GM19468 (cell line): Measurements from ENCODE around the gene PPM1H.
"Not testable (repeated sequence)": the region's sequence is repeated elsewhere in the genome, so short reads cannot be mapped to it uniquely, and the experiment has no call there.

Experiments used
- ATAC-seq: cut with Tn5 transposase; IDR thresholded peaks from one replicate; pipeline ENCODE4 v1.9.1; 2021; ENCODE audit warnings: mild to moderate bottlenecking, moderate library complexity, moderate number of reproducible peaks; ENCODE audit not compliant: unreplicated experiment; ENCODE audit errors: extremely low read depth

Gene PPM1H

DNA sequence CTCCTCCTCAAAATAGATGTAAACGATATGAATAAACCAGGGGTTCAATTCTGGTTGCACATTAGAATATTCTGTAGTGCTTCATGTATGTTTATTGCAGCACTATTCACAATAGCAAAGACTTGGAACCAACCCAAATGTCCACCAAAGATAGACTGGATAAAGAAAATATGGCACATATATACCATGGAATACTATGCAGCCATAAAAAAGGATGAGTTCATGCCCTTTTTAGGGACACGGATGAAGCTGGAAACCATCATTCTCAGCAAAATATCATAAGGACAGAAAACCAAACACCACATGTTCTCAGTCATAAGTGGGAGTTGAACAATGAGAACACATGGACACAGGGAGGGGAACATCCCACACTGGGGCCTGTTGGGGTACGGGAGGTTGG, 55.7 kb downstream of the PPM1H start:
- ATAC-seq, result not testable (repeated sequence)

DNA sequence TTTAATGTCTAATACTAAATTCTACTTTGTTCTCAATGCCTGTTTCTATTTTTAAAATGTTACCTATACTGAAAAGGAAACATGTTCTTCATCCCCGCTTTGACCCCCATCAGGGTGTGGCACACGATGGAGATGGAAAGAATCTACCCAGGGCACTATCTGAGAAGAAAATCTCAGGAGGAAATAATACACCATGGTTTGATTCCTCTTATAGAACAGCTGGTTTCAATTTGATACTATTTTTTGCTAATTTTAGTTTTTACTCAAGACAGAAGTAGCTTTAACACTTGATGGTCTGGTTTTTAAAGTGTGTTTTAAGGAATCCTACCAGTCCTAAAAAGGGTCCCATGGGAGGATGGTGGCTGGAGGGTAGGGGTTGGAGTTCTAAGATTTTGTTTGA, 56.7 kb downstream of the PPM1H start:
- no peak for ATAC-seq

DNA sequence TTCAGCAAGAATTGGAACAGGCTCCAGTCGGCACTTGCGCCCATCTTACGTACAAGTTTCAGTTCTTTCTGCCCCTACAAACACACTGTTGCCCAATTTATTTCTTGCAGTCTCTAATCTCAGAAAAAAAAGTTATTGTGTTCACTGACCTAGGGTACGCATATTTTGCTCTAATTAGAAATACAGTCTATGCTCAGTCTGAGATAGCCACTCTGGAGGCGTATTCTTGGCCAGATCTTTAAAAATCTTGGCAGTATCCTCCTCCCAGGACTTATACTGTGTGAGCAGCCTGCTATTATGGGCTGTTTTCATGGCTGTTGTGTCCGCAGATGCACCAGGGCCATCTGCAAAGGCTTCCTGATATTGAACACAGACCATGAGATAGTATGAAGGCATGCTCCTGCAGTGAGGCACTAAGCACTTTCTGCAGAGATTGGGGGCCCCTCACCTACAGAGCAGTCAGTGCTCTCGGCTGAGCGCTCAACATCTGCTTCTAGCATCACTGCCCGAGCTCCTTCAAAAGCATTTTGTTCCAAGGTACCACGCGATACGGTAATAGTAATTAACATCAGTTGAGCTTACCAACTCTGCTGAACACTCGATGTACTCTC, 57.9 kb downstream of the PPM1H start:
- no peak for ATAC-seq

DNA sequence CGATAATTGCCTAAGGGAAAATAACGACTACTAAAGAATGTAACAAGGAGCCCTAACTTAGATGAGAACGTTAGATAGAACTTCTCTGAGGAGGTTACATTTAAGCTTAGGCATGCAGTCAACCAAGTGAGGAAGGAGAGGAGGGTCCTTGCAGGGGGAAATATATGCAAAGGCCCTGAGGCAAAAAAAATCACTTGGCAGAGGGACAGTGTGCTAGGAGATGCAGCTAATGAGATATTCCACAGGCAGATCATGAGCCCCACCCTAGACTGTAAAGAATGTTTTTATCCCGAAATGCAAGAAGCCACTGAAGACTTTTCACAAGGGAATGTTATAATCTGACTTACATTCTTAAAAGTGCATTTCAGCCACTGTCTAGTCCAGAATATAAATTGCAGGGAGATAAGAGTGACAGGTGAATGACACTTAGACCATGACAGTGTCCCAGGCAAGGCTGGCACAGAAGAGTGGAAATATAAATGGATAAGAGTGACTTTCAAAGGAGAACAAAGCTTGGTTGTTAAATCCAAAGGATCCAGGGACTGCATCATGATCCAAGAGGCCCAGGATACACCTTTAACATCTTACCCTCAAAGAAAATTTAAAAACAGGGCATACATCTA, 61.0 kb downstream of the PPM1H start:
- ATAC-seq, result no peak

DNA sequence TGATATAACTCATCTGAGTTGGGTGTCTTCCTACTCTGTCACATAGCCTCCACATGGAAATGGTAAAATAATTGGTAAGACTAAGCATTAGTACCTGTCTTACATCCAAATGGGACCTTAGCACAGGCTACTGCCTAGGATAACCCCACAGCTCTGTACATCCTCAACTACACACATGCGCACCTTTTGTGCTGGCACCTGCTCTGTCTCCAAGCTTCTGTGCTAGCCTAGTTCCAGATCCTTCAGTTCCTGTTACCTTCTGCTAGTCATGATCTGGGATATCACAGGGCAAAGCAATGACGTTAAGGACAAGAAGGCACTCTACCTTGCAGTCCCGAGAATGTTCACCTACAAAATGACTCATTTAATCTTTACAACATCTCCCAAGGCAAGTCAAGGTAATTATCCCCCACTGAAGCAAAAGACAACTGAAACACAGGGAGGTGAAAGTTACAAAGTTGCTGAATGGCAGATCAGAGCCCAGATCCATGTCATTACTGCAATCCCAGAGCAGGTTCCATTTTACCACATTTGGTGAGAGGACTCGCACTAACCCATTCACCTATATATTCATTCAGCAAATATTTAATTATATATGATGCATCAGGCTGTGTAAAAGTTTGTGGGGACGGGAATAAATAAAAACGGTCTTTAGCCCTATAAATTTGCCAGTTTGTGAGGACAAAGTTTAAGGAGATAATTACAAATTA, 61.7 kb downstream of the PPM1H start:
- no peak for ATAC-seq

DNA sequence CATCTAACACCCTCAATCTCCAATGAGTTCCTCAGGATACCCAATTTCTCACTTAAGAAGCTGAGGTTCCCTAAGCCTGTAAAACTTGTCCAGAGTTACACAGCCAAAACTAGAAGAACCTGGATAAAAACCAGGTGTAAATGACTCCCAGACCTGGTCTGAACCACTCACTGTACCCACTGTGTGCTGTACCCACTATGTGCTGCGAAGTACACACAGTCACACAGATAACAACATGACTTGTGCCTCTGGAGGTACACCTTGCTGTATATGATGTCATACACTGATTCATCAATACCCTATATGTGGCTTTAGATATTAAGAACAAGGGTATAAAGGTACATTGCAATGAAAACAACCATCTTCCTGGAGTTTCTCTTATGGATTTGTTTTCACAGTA, 66.1 kb downstream of the PPM1H start:
- ATAC-seq, result no peak

DNA sequence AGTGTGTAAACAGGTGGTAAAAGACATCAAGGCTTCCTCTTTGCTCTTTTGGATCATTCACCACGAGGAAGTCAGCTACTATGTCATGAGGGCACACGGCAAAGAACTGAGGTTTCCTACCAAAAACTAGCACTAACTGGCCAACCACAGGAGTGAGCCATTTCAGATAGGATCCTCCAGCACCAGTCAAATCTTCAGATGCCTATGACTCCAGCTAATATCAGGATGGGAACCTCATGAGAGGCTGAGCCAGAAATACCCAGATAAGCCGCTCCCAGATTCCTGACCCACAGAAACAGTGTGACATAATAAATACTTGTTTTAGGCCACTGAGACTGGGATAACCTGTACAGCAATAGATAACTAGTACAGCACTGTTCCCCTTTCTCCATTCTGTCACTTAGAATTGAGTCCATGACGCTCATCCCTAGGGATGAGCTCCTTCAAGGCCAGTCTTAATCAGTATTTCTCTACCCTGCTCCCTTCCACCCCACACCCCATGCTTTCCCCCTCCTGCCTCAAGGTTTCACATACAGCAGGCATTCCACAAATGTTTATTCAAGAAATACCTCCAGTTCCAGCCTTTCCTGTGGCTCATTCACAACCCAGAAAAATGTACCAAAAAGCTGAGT, 68.4 kb downstream of the PPM1H start:
- ATAC-seq, result no peak

DNA sequence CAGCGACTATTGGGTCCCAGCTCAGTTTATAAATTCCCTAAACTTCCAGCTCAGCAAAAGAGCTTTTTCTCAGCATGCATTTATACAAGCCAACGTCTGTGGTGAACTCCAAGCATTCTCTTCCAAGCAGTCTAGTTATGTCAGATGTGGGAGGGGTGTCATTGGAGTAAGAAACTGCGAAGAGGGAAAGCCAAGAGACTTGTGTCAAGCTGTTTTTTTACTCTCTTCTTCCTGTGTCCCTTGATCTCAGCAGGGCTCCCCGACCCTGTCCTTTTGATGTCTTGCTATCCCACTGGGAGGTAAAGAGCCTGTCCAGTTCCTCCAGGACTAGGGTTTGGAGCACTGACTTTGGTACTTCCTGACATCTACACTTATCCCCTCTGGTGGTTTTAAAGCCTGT, 69.0 kb downstream of the PPM1H start:
- no peak for ATAC-seq

- no peak for ATAC-seq
These were observed 69.9 kb downstream of the PPM1H start for GRCh38 chr12:62865065-62865464.

- ATAC-seq, result no peak
These were observed 72.6 kb downstream of the PPM1H start for GRCh38 chr12:62862259-62862881.

- ATAC-seq, result no peak
These were observed 73.4 kb downstream of the PPM1H start for GRCh38 chr12:62861586-62861985.

DNA sequence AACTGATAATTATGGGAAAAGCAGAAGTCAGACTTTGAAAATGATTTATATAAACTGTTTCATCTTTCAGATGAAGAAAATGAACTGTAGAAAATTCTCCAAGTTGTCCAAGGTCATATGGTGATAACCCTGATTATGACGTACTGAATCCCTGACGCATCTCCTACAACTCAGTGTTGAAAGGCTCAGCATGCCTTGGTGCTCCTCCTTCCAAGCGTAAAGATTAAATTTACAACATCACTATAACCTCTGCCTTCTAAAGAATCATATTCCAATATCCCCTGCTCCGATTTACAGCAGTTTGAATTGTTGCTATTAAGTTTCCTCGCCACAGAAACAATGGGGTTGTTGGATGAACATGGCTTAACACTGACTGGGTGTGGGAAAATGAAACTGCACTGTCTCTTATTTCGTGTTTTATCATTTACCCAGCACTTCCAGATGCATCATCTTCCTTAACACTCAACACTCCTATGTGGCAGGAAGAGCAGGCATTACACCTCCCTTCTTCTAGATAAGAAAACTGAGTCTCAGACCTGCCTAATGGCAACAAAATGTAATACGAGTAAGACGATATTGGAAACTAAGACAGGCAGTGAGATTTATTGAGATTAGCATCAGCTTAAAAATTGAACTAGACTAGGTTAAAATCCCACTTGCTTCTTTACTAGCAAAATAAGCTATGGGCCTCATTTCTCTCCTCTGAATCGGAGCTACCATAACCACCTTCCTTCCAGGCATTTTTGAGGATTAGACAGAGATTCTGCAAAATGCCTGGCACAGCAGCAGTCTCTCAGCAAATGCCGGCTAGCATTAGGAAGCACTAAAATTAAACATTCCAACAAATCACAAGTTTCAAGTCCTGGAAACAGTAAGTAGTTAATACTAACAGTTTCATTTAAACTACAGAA, 74.2 kb downstream of the PPM1H start:
- ATAC-seq, result no peak

DNA sequence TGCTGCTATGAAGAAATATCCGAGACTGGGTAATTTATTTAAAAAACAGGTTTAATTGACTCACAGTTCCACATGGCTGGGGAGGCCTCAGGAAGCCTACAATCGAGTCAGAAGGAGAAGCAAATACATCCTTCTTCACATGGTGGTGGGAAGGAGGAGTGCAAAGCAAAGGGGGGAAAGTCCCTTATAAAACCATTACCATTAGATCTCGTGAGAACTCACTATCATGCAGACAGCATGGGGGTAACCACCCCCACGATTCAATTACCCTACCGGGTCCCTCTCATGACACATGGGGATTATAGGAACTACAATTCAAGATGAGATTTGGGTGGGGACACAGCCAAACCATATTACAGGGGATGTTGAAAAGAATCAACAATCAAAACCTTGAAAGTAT, 74.9 kb downstream of the PPM1H start:
- ATAC-seq, result no peak

DNA sequence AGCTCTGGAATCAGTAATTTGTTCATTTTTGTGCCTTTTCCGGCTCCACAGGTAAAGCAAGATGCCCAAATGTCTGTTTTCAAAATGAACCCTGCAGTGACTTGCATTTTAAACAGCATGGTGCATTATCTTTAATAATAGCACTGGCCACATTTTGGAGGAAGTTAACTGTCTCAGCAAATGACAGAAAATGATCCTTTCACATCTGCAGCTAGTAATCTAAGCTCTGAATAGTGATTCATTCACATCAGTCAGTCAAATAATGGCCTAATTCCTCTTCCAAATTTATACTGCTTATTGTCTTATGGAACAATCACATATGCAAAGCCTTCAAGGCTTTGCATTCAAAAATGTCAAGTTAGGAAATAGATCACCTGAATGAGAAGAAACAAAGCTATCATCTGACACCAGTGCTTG, 75.6 kb downstream of the PPM1H start:
- ATAC-seq, result no peak

GRCh38 chr12:62856454-62856853, 78.5 kb downstream of the PPM1H start:
- ATAC-seq, result no peak

DNA sequence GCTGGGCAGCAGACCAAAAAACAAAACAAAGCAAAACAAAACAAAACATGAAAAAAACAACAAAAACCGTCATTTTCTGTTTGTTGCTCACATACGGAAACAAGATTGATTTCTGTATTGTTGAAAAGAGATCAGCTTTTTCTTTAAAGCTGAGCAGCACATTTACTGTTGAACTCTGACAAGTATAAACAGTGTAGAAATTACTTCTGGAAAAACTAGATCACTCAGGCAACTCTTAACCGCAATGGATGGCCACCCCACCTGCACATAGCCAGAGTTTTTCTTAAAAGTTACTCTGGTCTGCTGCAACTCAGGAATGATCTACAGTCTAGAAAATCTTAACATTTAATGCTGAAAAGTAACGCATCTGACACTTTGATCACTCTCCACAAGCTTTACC, 80.9 kb downstream of the PPM1H start:
- ATAC-seq, result no peak

DNA sequence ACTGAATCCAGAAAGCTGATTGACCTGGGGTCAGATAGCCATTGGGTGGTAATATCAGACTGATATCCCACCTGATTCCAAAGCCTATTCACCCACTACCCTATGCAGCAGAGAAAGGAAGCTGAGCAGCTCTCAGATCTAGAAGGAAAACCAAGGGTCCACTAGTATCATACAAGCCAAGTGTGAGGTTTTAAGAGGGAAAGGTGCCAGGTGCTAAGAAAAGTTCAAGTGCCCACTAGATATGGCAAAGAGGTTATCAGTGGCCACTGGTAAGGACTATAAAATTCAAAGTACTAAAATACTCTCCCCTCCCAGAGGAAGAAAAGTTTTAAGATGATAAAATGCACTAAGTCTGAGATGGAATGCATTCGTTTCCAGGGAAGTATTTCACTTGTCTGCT, 85.6 kb downstream of the PPM1H start:
- ATAC-seq, result no peak

- ATAC-seq, result no peak
These were observed 86.5 kb downstream of the PPM1H start for GRCh38 chr12:62848418-62848817.

DNA sequence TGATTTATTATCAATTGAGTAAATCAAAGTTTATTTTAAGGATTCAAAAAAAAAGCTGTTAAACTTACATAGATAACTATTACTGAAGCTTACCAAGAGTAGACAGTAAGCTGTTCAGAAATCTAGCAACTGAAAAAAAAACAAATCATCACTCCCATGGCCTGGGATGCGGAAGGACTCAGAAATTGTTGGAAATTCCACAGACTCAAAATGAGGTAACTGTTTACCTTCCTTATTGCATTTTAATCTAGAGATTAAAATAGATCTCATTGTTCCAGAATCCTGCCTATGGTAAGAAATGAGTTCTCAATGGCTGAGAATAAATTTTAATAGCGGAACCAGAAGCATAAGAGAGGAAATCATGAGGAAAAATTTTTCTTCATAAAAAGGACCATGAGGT, 87.2 kb downstream of the PPM1H start:
- ATAC-seq, result no peak

- no peak for ATAC-seq
These were observed 88.5 kb downstream of the PPM1H start for GRCh38 chr12:62846491-62846890.
